Glutamatergic neuron (in vitro differentiated cells): ENCODE results near the gene GPC6. TPM values are rescaled to one million over a fixed set of nuclear protein-coding genes. Genes with fewer than 3 reads are reported as not detected.

Source experiments
- DNase-seq: peaks from one replicate; pipeline ENCODE4 v3.0.0; 2022
- H3K27ac Mint-ChIP-seq: one replicate; pipeline ENCODE4 v1.8.0; 2020; ENCODE audit warnings: mild to moderate bottlenecking, mixed read lengths, inconsistent platforms; ENCODE audit not compliant: unreplicated experiment
- H3K27me3 Mint-ChIP-seq: one replicate; pipeline ENCODE4 v1.8.0; 2020; ENCODE audit warnings: mild to moderate bottlenecking, moderate library complexity, mixed read lengths, inconsistent platforms; ENCODE audit not compliant: unreplicated experiment
- H3K36me3 Mint-ChIP-seq: one replicate; pipeline ENCODE4 v1.8.0; 2020; ENCODE audit warnings: mild to moderate bottlenecking, mixed read lengths, inconsistent platforms; ENCODE audit not compliant: unreplicated experiment
- H3K4me1 Mint-ChIP-seq: one replicate; pipeline ENCODE4 v1.8.0; 2020; ENCODE audit warnings: mild to moderate bottlenecking, low read depth, mixed read lengths, inconsistent platforms; ENCODE audit not compliant: unreplicated experiment
- H3K4me3 Mint-ChIP-seq: one replicate; pipeline ENCODE4 v1.8.0; 2020; ENCODE audit warnings: mild to moderate bottlenecking, mixed read lengths, inconsistent platforms; ENCODE audit not compliant: unreplicated experiment
- H3K9me3 Mint-ChIP-seq: one replicate; pipeline ENCODE4 v1.8.0; 2020; ENCODE audit warnings: mild to moderate bottlenecking, moderate library complexity, mixed read lengths, inconsistent platforms; ENCODE audit not compliant: unreplicated experiment
- total RNA-seq: library from RNA; stranded (reverse); fragmentation: NEBNext Ultra II Directional; extraction: Animal tissue kit (Norgen Biotek cat#: 25700); gene quantifications from one replicate; pipeline ENCODE4 v1.2.1, GENCODE V29; 2021; ENCODE audit not compliant: unreplicated experiment
- TF ChIP-seq, protein P1 (sequence below): fragments of 200-600 bp; sonication (generic); IDR thresholded peaks from one replicate; pipeline ENCODE4 v1.5.0; 2021; ENCODE audit not compliant: partially characterized antibody, unreplicated experiment

Gene GPC6
- total RNA-seq, 1 donor from 2014 or later: 11.8 TPM

DNA sequence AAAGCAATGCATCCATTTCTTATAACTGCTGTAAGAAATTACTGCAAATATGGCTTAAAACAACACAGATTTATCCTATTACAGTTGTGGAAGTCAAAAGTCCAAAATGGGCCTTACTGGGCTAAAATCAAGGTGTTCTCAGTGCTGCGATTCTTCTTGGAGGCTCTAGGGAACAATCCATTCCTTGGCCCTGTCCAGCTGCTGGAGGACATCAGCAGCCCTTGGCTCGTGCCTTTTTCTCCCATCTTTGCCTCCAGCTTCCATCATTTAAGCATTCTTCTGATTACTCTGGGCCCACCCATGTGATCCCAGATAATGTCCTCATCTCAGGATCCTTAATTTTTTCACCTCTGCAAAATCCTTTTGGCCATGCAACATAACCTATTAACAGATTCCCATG, 645.8 kb downstream of the GPC6 start:
- Mint-ChIP-seq H3K4me1 (peaks cover 5% of the 10 kb centered on the region), H3K36me3 (no peaks in the 10 kb centered on the region), H3K27ac (no peak overlapping the region), H3K27me3 (no peaks in the 10 kb centered on the region), H3K4me3 (no peak overlapping the region), H3K9me3 (no peaks in the 10 kb centered on the region)
- TF ChIP-seq, protein P1, sequence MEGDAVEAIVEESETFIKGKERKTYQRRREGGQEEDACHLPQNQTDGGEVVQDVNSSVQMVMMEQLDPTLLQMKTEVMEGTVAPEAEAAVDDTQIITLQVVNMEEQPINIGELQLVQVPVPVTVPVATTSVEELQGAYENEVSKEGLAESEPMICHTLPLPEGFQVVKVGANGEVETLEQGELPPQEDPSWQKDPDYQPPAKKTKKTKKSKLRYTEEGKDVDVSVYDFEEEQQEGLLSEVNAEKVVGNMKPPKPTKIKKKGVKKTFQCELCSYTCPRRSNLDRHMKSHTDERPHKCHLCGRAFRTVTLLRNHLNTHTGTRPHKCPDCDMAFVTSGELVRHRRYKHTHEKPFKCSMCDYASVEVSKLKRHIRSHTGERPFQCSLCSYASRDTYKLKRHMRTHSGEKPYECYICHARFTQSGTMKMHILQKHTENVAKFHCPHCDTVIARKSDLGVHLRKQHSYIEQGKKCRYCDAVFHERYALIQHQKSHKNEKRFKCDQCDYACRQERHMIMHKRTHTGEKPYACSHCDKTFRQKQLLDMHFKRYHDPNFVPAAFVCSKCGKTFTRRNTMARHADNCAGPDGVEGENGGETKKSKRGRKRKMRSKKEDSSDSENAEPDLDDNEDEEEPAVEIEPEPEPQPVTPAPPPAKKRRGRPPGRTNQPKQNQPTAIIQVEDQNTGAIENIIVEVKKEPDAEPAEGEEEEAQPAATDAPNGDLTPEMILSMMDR: no peak
- no peak for DNase-seq

GRCh38 chr13:93872786-93873347, 646.3 kb downstream of the GPC6 start:
- DNase-seq: no peak
- H3K27ac Mint-ChIP-seq: peak overlapping the region; percentile 1
- H3K27me3 Mint-ChIP-seq: no peaks in the 10 kb centered on the region
- H3K4me3 Mint-ChIP-seq: no peak overlapping the region
- peaks cover 5% of the 10 kb centered on the region for H3K4me1 Mint-ChIP-seq
- peaks cover 3% of the 10 kb centered on the region for H3K9me3 Mint-ChIP-seq
- TF ChIP-seq, protein P1: no peak
- peaks cover 2% of the 10 kb centered on the region for H3K36me3 Mint-ChIP-seq

DNA sequence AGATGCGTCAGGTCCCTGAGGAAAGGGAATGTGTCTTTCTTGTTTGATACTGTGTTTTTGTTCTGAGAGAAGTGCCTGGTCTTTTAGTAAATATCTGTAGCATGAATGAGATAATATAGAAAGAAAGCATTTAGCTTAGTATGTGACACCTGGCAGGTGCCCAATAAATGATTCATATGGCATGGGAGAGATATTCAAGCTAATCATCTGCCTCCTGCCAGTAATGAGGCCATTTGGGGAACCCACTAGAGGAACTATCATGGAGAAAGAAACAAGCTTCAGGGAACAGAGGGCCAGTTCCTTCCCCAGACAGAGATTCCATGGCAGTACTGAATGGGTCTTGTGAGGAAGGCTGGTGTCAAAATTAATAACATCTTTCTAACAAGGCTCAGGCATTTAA, 648.9 kb downstream of the GPC6 start:
- DNase-seq: no peak
- Mint-ChIP-seq H3K4me3 (no peak overlapping the region), H3K36me3 (peaks cover 9% of the 10 kb centered on the region), H3K4me1 (peaks cover 5% of the 10 kb centered on the region), H3K27me3 (no peaks in the 10 kb centered on the region), H3K9me3 (peaks cover 6% of the 10 kb centered on the region), H3K27ac (no peak overlapping the region)
- TF ChIP-seq, protein P1: no peak

DNA sequence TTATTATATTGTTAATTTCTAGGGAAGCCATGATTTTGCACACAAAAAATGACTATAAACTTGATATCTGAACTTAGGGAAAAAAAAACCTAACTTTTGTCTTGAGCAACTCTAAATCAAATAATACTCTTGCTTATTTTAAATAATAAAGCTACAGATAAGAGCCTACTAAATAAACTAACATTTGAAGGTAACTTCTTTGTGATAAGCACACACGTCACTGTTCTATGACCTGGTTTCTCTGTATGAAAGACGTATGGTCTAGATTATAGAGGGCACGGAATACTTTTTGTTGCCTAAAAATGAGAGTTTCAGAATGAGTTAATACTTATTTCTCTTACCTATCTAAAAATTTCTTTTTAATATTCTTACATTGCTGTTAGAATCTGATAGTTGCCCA, 649.6 kb downstream of the GPC6 start:
- no peak for DNase-seq
- Mint-ChIP-seq H3K27me3 (no peaks in the 10 kb centered on the region), H3K4me1 (peaks cover 5% of the 10 kb centered on the region), H3K36me3 (peaks cover 9% of the 10 kb centered on the region), H3K9me3 (peaks cover 6% of the 10 kb centered on the region), H3K27ac (no peak overlapping the region), H3K4me3 (no peak overlapping the region)
- TF ChIP-seq, protein P1: no peak

- Mint-ChIP-seq H3K9me3 (peaks cover 6% of the 10 kb centered on the region), H3K4me3 (no peak overlapping the region), H3K4me1 (peaks cover 2% of the 10 kb centered on the region), H3K27me3 (no peaks in the 10 kb centered on the region), H3K36me3 (peaks cover 9% of the 10 kb centered on the region), H3K27ac (no peak overlapping the region)
- DNase-seq: no peak
- TF ChIP-seq, protein P1: no peak
Measured at GRCh38 chr13:93878675-93879074, 652.1 kb downstream of the GPC6 start.
